ENCODE data around the gene NTM.

NTM gene

GRCh38 chr11:131947511-131947910, 577.1 kb downstream of the NTM start:
- no peak for DNase-seq

- no peak for DNase-seq
Measured at GRCh38 chr11:131951121-131951520, 580.7 kb downstream of the NTM start.

DNA sequence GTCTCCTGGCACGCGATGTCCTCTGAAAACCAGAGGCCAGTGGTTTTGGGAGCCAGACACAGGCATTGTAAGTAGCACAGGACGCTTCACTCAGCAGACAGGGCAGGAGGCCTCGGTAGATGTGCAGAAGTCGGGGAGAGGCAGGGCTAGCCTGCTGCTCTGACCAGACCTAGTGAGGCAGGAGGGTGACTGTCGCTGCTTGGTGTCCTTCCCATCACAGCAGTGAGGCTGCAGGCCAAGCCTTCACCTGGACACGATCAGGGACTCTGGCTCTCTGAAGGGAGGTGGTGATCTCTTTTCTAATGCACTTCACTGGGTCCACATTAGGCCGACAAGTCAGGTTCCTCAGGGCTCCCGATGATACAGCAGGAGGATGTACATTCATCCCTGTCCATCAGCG, 583.7 kb downstream of the NTM start:
- DNase-seq, result no peak

GRCh38 chr11:131955904-131956303, 585.5 kb downstream of the NTM start:
- DNase-seq, result no peak

- DNase-seq, result no peak
Measured at GRCh38 chr11:131957201-131957600, 586.8 kb downstream of the NTM start.

- no peak for DNase-seq
Measured at GRCh38 chr11:131957875-131958274, 587.5 kb downstream of the NTM start.

DNA sequence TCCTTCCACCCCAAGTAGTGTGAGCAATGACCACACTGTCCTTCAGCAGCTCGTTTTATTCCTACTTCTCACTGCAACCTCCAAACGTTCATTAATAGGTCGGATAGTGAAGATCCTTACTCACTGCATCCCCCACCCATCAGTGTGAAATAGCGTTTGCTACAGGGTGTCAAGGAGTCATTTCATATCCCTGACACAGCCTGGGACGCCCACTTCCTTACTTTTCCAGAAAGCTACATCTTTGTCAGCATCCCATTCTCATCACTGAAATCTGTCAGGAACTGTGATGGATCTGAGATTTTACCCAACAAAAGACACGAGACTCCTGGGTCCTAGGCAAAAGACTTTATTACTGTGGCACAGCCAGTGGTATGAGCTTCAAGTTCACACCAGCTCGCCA, 592.4 kb downstream of the NTM start:
- DNase-seq, result no peak

DNA sequence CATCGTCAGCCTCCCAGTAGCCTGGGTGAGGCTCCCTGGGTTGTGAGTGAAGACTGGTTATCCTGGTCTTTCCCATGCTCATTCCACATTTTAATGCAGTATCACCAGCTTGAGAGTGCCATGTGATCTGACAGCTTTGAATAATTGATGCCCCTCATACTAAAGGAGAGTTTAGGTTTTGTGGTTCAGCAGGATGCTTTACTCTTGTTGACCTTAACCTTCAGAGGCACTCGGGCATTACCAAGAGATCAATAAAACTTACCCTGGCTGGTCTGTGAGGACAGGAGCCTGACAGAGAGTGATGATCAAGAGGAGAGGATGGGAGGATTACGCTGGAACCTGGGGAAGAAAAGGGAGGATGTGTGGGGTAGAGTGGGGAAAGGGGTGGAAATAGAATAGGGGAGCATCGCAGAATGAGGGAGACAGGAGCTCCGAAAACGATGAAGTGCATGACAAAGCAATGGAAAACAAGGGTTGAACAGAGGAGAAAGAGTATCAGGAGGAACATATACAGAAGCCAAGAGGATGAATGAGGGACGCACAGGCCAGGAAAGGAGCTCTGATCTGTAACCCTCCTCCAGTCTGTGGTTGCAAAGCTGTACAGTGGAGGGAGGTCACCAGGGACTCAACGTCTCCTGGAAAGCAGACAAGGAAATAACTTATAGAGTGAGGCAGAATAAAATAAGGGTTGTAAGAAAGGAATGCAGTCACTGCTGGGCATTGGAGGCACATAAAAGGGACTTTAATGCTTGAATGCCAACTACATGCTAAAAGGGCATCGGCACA, 594.5 kb downstream of the NTM start:
- DNase-seq, result no peak

DNA sequence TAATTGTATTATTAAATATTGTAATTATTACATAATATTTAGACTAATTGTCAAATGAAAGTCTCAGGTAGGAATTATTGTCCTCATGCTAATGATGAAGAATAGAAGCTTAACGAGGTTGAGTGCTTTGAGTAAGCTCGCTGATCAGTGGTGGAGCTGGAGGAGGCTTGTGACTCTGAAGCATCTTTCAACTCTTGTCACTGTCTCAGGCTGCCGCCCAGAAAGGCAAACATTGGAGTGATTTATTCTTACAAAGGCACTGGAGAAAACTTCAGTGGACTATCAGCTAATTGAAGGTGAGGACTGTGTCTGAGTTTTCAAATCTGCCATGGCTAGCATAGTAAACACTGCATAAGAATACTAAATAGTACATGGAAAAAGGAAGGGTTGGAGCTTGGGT, 595.1 kb downstream of the NTM start:
- DNase-seq, result no peak

DNA sequence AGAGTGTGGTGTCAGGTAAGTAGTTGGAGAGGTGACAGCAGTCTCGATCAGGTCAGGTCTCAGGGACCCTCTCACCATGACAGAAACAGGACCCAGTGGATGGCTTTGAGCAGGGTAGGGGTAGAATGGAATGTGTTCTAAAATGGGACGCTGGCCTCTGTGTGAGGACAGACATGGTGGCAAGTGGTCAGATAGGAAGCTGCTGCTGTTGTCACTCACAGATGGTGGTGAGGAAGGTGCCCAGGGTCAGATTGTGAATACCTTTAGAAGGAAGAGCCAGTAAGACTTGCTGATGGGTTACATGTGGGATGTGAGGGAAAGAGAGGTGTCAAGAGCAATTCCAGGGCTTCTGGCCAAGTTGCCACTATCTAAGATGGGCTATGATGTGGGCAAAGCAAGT, 596.3 kb downstream of the NTM start:
- DNase-seq, result no peak

- DNase-seq, result no peak
Measured at GRCh38 chr11:131969261-131969660, 598.8 kb downstream of the NTM start.

DNA sequence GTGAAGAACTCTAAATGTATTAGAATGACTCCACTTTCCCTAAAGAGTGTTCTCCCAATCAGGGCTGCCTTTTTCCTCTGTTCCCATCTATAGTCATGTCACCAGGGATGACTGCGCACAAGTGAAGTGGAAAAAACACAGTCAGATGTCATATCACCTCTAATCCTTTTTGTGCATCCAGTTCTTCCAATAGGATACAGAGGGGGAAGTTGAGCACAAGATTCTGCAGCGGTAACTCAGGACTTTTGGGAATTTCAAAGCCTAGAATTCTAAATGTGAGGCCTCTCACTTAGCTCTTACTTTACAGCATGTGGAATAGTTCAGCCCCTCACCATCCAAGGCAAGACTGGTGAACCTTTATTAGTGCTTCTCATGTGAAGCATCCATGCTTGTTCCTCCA, 602.6 kb downstream of the NTM start:
- no peak for DNase-seq

DNA sequence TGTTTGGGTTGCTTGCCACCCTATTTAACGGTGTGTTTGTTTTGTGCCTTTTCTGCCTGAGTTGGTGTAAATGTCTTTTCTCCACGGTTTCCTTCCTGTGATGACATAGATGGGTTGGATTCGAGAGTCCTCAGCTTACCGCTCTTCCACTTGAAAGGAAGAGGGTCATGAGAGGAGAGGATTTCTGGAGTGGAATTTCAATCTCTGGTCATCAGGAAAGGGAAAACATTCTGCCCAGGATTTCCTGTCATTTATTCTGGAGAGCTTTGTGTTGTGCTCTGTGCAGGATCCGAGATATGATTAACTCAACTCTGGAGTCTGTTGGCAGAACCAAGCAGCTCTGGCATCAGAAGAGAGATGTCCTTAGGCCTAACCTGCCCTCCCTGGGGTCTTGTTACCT, 605.2 kb downstream of the NTM start:
- no peak for DNase-seq

- DNase-seq, result no peak
Measured at GRCh38 chr11:131976021-131976420, 605.6 kb downstream of the NTM start.

- DNase-seq, result no peak
Measured at GRCh38 chr11:131977231-131977630, 606.8 kb downstream of the NTM start.

DNA sequence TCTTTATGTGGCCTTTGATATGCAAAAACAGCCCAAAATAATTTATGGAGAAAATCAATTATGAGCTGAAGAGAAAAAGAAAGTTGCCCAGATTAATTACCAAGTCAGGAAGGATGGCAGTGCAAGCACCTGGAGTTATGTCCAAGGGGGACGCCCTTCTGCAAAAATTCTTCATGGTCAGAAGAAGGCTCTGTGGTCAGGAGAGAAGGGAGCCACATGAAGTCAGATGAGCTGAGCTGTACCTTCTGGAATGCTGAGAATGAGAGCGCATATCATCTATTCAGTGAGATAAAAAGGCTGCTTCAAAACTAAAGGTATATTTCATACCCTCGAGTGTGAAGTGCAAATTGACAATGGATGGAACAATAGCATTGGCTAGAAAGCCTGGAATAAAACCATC, 607.4 kb downstream of the NTM start:
- no peak for DNase-seq

DNA sequence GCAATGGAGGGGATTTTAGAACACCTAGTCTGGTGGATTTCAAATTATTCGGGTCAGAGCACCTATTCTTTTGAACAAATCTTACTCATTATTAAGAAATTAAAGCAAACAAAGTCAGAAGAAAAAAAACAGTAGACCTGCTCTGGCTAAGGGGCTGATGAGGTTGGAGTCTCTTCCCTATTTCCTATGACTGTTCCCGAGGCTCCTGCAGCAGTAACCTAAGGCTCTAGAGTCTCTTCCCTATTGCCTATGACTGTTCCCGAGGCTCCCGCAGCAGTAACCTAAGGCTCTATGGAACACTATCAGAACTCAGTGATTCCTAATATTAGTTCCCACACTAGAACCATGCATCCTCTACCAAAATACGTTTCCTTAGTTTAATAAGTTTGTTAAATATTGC, 607.9 kb downstream of the NTM start:
- DNase-seq, result no peak

GRCh38 chr11:131979364-131979763, 608.9 kb downstream of the NTM start:
- DNase-seq, result no peak

DNA sequence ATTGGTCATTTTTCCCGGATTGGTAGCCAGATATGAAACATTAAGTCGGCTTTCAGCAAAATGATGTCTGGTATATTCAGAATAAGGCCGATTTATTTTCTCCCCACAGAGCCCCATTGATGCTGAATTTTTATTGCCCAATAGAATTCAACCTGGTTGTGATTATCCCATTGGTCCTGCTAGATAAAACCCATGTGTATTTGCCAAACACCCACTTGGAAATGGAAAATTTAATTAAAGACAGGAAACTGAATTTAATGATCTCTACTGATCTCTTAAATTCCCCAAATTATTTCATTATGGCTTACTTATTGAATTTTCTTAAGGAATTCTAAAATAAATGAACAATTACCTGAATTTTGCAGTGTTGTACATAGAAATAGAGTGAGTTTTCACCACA, 609.8 kb downstream of the NTM start:
- DNase-seq, result no peak

- no peak for DNase-seq
Measured at GRCh38 chr11:131980888-131981668, 610.7 kb downstream of the NTM start.

DNA sequence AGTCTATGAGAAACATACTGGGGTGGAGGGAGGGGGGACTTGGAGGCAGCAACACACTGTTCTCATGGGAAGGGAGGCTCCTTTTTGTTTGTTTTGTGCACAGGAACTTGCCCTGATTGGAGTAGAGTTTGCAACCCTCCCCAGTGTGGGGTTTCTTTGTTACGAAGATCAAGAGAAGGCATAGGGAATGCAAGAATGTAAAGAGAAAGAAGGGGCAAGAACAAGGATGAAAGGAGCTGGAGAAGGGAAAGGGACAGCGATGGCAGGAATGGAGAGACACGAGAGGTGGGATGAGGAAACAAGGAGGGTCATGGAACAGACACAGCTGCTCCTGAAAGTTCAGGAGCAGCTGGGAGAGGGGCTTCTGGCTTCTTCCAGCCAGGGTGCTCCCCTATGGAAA, 611.7 kb downstream of the NTM start:
- DNase-seq, result no peak

- no peak for DNase-seq
Measured at GRCh38 chr11:131985846-131986301, 615.5 kb downstream of the NTM start.

- DNase-seq, result no peak
Measured at GRCh38 chr11:131987703-131988102, 617.3 kb downstream of the NTM start.

DNA sequence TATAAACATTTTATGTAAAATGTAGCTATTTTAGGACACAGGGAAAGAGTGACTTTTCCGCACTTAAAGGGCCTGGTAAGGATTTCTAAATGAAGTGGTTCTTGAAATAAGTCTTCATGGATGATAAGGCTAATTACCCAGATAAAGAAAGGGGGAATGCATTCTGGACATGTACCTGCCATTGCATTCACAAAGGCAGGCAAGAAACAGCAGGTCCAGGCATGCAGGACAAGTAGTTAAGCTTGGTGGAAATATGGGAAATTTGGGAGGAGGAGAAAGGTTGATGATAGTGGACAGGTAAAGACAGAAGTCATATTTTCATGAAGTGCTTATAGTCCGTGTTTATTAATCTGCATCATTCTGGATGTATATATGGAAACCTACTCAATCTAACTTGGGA, 621.2 kb downstream of the NTM start:
- no peak for DNase-seq

DNA sequence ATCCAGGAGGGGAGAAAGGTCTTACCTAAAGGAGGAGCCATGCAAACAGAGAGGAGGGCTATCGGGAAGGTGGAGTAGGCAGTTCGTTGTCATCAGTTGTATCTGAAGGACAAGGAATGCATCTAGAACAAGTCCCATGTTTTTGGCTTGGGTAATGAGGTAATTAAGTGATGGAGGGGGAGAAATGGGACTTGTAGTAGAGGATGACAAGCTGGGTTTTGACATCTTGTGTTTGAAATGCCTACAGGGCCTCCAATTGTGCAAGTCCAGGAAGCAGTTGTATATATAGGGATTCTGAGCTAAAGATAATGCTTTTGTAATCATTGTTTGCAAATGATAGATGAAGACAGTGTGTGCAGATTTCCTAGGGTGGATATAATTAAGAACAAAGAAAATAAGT, 622.8 kb downstream of the NTM start:
- no peak for DNase-seq

All from activated effector memory CD4-positive, alpha-beta T cell treated with anti-CD3 and anti-CD28 coated beads, Interleukin-2, amount 50 U/mL, for 16 hours (primary cell).